Stimulated activated CD8-positive, alpha-beta memory T cell treated with anti-CD3 and anti-CD28 coated beads, Interleukin-4, amount 100 ng/mL, for 24 hours (primary cell): Measurements from ENCODE around the gene NFAM1.

Experiments used
- DNase-seq: peaks from one replicate; pipeline ENCODE4 v3.0.0-alpha.2; 2020; ENCODE audit warnings: low read depth

NFAM1 gene

GRCh38 chr22:42358643-42359558 lies 73.3 kb downstream of the NFAM1 start:
- no peak for DNase-seq

DNA sequence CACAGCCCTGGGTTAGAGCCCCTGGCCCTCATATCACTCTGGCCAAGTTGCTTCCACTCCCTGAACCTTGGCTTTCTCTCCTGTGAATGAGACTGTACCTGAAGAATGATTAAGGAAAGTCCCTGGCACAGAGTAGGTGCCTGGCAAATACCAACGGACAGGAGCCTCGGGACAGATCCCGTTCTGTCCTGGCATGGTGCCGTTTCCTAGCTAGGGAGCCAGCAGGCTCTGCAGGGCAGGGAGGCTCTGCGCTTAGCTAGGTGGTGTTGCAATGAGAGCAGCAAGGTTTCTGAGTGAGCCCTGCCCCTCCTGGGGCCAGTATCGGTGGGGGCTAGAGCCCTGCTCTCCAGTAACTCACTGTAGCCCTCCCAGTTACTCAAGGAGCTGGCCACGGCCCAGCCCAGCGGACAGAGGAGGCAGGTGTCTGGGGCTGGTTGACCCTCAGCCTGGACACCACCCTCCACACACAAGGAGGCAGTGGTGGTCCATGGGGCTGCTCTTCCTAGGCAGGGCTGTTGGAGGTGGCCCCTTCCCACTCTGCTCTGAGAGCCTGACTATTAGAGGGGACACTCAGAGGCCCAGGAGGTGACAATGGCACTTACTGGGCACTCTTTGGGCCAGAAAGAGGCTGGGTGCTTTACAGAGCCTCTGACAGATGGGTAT lies 74.4 kb downstream of the NFAM1 start:
- DNase-seq = no peak

DNA sequence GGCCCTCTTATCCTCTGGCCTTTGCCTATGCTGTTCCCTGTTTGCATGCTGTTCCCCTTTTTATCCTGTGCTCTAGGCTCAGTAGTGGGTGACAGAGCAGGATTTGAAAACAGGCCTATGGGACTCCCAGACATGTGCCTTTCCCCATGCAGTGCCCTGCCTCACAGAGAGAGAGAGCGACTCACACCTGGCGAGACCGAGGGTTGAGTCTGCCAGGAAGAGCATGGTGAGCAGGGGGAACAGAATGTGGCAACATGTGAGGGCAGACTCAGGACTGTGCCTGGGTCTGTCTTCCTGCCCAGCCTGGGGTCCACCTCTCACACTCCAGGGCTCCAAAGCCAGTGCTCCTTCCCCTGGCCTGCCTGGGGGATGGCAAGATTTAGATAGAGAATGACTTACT lies 75.0 kb downstream of the NFAM1 start:
- no peak for DNase-seq

DNA sequence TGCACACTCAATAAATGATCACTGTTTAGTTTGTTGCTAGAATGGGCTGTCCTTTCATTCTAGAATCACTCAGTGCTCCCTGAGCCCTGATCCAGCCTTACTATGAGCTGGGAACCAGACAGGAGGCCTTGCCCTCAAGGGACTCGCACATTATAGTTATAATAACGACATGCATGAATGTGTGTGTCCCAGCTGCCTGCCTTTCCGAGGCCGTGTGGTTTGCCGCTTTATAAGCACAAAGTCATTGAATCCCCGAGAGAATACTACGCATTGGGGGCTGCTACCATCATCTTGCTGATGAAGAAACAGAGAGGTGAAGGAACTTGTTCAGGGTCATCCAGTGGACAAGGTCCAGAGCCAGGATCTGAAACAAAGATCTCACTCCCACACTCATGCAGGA lies 75.7 kb downstream of the NFAM1 start:
- DNase-seq = no peak

DNA sequence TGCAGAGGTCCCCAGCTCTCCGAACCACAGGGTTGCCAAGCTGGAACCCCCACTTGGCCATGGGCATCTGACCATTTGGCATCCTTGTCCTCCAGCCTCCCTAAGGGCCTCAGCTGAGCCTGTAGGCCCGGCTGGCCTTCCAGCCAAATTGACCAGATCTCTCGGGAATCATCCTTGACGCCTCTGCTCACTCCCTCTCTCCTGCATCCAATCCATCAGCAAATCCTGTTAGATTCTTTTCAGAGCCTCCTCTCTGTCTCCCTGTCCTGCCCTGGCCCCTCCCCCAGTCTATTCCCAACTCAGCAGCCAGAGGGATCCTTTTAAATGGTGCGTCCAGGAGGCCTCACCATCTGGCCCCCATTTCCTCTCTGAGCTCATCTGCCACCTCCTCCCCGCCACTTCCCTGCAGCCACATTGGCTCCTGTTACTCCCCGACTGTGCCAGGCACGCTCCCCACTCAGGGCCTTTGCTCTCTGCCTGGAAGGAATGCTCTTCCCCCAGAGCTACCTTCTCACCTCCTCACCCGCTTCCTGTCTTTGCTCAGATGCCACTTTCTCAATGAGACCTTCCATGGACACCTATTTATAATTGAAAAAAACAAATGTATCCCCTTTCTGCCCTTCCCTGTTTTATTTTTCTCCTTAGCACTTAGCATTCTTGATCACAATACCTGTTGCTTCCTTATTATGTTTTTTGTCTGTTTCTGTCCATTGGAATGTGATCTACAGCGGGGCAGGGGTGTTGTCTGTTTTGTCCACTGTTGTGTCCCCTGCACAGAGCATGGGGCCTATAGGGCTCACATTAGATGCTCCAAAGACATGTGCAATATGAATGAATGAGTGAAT lies 78.1 kb downstream of the NFAM1 start:
- DNase-seq = no peak

- DNase-seq = no peak
Observed at GRCh38 chr22:42350373-42350772, 81.8 kb downstream of the NFAM1 start.

DNA sequence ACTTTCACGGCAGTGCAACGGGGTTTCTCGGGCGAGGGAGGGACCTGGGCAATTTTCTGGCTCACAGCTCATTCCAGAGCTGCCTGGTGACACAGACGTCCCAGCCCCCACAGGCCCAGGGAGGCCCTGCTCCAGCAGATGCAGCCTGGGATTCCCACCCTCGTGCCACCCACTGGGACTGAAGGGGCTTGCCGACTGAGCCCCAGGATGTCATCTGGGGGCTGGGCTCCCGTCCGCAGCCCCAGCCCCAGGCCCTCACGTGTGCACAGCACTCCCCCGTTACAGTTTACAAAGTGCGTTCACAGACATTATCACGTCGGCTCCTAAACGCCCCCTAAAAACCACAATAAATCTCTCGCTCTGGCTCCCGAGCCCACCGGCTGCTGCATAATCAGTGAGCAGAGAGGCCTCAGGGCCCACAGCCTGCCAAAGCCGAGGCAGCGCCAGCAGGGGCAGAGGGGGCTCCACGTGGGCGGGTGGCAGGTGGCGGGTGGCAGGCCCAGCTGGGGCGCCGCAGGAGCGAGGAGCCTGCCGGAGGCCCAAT lies 84.8 kb downstream of the NFAM1 start:
- no peak for DNase-seq

GRCh38 chr22:42346722-42347121 lies 85.5 kb downstream of the NFAM1 start:
- DNase-seq = no peak

DNA sequence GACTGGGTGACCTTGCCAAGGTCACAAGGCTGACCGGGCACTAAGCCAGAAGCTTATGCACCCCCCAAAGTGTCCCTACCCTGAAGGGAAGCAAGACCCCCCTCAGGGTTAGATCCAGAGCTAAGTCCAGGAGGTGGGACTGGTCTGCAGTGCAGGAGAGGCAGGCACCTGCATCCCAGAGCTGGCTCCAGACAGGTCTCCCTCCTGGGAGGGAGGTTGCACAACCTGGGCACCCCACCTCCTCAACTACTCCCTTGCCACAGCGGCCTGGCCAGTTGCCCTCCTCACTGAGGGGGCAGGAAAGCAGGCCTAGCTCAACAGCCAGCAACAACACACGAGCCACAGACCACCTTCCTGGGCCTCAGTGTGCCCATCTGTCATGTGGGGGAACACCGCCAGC lies 86.7 kb downstream of the NFAM1 start:
- DNase-seq = no peak

DNA sequence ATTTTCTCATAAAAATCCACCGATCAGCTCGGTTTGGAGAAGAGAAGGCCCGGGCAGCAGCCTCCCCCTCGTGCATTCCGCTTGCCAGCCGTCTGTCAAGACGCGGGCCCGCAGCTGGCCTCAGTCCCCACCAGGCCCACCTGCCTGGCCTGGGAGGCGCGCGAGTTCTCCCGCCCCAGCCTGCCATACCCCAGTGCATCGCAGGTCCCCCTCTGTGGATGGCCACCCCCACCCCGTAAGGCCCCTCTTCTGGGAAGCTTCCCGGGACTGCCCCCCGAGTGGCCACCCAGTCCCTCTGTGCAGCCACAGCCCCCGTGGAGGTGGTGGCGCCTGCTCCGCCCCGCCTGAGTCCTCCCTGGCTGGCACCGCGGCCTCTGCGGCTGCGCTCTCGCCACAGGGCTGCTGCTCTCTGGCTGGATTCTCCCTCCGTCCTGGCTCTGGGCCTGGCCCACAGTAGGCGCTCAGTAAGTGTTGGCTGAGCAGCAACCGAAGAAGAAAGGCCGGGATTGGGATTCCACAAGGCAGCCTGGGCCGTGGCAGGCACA lies 87.8 kb downstream of the NFAM1 start:
- DNase-seq = no peak

- DNase-seq = no peak
Observed at GRCh38 chr22:42343531-42344081, 88.6 kb downstream of the NFAM1 start.

DNA sequence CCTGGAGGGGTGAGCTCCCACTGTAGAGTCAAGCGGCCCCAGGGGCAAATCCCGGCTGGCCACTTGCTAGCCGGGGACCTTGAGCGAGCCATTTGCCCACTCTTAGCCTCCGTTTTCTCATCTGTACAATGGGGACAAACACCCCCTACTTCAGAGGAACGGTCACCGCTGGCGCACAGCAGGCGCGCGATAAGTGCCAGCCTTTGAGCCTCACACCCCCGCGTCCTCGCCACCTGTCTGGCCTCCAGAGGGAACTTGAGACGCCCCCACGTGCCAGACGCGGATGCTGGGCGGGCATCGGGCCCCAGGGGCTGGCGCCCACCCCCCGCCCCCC lies 89.1 kb downstream of the NFAM1 start:
- DNase-seq = no peak

GRCh38 chr22:42342426-42343120 lies 89.6 kb downstream of the NFAM1 start:
- DNase-seq = no peak

- no peak for DNase-seq
Observed at GRCh38 chr22:42341779-42342178, 90.4 kb downstream of the NFAM1 start.

DNA sequence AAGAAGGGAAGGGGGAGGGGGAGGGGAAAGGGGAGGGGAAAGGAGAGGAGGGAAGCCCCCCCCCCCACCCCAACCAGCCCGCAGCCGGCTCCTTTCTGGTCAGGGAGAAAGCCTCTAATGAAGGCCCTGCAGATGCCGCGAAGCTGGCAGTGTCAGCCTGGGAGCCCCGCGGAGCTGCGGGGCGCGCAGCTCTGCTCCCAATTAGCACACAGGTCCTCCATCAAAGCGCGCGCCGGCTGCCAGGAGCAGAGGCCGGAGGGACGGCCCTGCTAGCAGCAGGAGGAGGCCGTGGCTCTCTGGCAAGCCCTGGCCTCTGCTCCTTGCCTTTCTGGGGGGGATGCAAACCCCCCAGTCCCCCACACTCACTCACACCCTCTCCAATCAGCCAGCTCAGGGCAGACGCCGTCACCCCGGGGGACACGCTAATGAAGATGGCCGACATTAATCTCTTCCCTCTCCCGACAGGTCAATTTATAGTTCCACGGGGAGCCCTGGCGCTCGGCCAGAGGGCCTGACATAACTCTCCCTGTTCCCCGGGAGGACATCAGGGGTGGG lies 91.3 kb downstream of the NFAM1 start:
- no peak for DNase-seq

- no peak for DNase-seq
Observed at GRCh38 chr22:42340150-42340549, 92.1 kb downstream of the NFAM1 start.

GRCh38 chr22:42338479-42338878 lies 93.7 kb downstream of the NFAM1 start:
- DNase-seq = no peak

- no peak for DNase-seq
Observed at GRCh38 chr22:42337356-42337755, 94.8 kb downstream of the NFAM1 start.

- DNase-seq = no peak
Observed at GRCh38 chr22:42336527-42337227, 95.5 kb downstream of the NFAM1 start.

DNA sequence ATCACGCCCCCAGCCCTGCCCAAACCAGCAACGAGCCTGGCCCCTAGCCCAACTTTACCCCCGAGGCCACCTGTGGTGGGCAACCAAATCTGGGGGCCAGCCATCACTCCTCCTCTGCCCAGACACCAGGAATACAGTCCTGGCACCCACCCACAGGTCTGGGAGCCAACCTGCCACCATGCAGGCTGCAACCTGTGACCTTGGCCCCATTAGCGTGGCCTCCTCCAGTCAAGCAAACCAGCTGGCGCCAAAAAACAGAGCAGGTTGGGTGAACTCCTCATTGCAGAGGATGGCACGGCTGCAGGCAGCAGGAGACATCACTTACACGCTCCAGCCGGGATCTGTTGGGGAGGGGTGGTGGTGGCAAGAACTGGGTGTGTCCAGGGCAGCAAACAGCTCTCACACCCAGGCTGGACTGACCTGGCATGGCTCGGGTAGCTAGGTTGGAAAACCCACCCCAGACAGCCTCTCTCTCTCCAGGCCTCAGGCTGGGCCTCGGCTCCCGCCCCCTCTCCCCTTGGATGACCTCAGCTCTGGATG lies 96.3 kb downstream of the NFAM1 start:
- DNase-seq = no peak
